HG03045 (cell line): Measurements from ENCODE around the gene LRRIQ1.

Experiments used
- ATAC-seq: cut with Tn5 transposase; IDR thresholded peaks from one replicate; pipeline ENCODE4 v1.9.1; 2021; ENCODE audit warnings: mild to moderate bottlenecking, moderate library complexity; ENCODE audit not compliant: unreplicated experiment

The LRRIQ1 gene

DNA sequence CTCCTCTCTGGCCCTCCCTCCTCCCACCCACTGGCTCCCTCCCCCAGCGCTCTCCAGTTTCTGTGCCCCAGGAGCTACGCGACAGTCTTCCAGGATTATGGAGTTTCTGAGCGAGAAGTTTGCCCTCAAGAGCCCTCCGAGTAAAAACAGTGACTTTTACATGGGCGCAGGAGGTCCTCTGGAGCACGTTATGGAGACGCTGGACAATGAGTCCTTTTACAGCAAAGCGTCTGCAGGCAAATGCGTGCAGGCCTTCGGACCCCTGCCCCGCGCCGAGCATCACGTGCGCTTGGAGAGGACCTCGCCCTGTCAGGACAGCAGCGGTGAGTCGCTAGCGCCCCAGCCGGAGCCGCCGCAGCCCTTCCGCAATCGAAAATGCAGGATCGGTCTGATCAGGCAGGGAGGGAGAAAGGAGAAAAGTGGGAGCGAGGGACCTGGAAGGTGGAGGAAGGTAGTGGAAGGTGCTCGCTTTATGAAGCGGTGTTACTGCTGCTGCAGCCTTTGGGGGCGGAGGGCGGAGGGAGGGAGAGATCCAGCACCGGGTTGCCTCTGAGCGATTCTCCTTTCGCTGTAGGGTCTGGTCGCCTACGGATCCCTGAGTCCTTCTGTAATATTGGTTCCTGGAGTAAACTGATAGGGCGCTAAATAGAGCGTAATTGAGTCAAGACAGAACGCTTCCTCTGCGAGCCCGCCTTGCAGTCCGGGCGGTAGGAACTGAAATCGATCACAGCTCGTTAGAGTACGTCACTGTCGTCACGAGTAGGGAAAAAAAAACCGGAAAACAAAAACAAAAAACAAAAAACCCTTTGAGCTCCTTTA lies 244.2 kb downstream of the LRRIQ1 start, which contains the start of gene ALX1:
Gene ALX1, plus strand, starts transcription at position 56 of the 819 bp plus-strand sequence. Its CDS starts 42 bp downstream, at position 98.
- peak; percentile 68 for ATAC-seq

DNA sequence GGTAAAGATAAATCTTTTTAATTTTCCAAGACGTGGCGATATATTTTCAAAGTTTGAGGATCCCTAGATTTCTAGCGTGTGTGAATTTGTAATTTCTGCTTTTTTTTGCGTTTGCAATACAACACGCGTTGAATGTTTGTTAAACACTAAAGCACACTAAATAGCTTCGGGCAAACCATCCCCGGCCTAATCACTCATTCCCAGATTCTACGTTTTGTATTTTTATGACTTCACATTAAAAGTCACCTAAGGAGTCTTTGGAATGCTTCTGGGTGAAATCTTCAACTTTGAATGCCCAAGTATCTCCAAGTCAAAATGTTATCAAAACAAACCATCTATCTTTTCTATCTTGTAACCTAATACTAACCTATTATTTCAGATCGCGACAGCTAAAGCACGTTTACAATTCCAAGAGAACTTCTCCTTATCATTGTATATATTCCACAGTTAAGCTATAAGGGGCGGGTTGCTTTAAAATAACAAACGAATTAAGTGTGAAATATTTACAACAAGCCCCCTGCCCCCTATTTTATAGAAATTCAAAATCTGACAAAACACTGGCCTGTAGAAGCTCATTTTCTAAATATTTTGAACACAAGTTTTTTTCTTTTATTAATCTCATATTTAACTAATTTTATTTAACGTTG lies 245.0 kb downstream of the LRRIQ1 start:
- no peak for ATAC-seq

DNA sequence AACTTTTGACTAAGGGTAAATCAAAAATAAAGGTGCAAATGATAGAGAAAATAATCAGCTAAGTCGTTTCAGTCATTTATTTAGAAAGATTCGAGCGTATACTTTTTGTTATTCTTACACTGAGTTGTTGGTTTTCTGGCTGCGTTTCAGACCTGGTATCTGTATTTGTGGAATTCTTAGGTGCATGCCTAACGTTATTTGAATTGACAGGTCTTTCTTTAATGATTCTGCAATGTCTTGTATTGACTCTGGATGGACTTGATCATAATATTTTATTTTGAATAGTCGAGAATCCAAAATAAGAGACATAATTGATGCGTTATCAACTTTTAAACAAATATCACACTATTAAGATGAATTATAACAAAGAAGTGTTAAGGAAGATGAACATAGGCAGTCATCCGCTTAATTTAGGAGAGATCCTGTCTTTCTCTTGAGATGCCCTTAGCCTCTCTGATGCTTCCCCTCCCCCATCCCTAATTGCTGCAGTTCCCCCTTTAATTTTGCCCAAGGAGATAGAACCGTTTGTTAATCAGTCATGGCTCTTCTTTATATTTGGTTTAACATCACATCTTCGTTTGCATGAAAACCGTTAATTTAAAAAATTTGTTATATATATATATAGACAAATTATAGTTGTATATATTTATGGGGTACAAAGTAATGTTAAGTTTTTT lies 245.6 kb downstream of the LRRIQ1 start:
- no peak for ATAC-seq

DNA sequence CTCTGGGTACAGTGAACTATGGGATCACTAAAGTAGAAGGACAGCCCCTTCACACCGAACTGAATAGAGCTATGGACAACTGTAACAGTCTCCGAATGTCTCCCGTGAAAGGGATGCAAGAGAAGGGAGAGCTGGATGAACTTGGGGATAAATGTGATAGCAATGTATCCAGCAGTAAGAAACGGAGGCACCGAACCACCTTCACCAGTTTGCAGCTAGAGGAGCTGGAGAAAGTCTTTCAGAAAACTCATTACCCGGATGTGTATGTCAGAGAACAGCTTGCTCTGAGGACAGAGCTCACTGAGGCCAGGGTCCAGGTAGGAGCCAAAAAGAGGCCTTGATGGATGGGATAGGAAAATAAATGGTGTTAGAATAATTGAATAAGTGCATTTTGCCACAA lies 247.4 kb downstream of the LRRIQ1 start:
- no peak for ATAC-seq
